ENCODE measurements around the gene ZNF792.
"Not testable (repeated sequence)": the region's sequence is repeated elsewhere in the genome, so short reads cannot be mapped to it uniquely, and the experiment has no call there.

Gene ZNF792

DNA sequence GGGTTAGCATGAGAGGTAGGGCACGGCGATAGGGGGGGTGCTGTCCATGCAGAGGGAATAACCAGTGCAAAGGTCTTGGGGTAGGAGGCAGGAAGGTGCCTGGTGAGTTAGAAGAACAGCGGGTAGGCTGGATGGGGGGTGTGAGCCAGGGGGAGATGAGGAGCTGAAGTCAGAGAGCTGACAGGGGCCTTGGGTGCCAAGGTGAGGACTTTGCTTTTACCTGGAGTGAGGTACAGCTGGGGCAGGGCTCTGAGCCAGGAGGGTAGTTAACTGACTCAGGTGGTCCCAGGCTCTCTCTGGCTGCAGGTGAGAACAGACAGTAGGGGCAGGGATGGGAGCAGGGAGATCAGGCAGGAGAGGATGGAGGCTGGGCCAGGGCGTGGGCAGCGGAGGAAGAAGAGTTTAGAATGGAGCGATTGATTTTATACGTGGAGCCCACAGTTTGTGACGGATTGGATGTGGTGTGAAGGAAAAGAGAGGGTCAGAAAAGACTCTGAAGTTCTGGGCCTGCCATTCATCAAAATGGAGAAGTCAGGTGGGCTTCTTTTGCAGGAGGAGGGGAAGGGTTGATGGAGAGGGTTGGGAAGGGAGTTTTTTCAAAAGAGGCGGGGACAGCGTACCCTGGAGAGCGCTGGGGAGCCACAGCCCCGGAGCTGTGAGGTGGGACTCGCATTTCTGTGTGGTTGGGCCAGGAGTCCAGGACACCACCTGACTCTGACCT, 34.9 kb upstream of the ZNF792 start:
- no peak for DNase-seq

DNA sequence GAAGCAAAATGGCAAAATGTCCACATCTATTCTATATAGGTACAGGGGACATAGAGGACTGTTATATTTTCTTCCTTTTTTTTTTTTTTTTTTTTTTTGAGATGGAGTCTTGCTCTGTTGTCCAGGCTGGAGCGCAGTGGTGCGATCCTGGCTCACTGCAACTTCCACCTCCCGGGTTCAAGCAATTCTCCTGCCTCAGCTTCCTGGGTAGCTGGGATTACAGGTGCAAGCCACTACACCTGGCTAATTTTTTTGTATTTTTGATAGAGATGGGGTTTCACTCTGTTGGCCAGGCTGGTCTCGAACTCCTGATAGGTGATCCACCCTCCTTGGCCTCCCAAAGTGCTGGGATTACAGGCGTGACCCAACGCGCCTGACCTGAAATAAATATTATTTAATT, 34.2 kb upstream of the ZNF792 start:
- not testable (repeated sequence) for DNase-seq

DNA sequence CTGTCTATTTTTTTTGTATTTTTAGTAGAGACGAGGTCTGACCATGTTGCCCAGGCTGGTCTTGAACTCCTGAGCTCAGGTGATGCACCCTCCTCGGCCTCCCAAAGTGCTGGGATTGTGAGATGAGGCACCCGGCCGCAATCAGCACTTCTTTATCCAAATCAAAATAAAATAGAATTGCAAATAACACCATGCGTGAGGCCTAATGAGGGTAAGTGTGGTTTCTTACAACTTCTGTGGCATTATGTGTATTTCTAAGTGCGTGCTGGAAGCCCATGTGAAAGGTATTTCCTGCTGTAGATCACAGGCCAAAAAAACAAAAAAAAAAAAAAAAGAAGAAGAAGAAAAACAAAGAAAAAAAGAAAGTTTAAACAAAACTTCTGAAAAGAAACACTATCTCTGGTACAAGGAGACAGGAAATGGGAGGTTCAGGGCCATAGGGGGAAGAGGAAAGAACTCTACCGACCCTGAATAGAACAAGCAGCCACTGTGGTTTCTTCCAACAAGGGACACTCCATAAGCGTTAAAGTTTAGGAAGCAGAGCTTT, 33.1 kb upstream of the ZNF792 start:
- no peak for DNase-seq

DNA sequence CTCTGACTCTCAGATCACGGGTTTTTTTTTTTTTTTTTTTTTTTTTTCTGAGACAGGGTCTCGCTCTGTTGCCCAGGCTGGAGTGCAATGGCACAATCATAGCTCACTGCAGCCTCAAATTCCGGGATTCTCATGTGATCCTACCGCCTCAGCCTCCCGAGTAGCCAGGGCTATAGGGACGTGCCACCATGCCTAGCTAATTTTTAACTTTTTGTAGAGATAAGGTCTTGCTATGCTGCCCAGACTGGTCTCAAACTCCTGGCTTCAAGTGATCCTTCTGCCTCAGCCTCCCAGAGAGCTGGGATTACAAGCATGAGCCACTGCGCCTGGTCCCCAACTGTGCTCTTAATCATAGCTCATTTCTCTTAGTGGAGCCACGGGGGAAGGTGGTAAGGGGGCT, 31.5 kb upstream of the ZNF792 start:
- DNase-seq = no peak

DNA sequence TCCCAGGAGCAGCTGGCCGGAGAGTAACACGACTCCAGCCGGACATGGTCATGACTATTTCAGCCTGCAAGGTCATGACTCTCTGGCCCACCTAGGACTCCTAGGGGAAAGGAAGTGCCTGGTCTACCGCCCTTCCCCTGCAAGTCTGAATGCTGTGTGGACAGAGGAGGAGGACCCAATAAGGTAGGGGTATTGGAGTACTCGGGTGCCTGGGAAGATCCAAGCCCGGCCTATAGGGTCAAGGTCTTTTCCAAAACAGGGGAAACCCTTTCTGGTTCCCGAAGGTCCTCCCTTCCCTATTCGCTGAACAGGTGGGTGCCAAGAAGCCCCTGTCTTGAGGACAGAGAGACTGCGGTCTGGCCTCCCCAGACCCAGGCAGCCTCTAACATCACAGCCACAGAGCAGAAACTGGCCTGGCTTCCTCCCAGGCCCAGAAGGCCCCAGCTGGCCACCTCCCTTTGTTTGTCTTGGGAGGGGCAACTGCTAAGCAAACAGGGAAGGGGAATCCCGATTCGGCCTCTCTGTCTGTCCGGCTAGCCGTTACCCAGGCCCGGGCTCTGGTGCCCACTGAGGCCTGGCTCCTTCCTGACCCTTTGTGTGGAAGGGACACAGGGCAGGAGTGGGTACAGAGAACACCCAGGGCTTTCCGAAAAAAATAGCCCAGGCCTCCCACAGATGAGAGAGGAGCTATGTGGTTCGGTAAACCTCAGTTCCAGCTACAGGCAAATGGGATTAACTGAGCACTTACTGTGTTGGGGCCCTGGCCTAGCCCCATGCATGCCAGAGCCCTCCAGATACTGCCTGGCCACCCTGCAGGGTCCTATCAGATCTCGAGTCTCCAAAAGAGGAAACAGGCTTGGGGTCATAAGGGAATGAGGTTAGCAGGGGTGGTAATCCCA, 30.9 kb upstream of the ZNF792 start:
- DNase-seq = no peak

DNA sequence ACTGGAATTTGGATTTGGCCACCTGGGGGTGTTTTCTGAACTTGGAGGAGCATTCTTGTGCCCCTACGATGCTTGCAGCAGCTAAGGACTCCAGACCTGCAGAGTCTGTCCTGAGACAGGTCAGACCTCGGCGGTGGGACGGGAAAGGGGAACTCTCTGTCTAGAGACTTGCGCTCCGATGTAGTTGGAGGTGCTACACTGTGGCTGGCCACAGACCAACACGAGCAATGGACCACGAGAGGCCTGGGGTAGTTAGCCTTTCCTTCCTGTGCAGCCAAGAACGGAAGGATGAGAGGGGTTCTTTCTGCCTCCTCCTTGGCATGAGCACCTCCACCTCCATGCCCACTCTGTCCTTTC, 30.2 kb upstream of the ZNF792 start:
- DNase-seq = no peak

DNA sequence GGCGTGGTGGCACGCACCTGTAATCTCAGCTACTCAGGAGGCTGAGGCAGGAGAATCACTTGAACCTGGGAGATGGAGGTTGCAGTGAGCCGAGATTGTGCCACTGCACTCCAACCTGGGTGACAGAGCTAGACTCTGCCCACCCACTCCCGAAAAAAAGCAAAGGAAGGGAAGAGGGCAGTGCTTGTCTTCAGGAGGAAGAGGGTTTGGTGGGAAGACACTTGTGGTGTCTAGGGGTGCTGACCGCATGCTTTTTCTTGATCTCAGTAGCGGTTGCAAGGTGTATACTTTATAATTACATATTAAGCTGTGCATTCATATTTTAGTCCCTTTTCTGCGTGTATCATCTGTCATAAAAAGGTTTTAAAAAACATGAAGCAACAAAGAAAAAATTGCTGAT, 28.6 kb upstream of the ZNF792 start:
- DNase-seq = not testable (repeated sequence)

DNA sequence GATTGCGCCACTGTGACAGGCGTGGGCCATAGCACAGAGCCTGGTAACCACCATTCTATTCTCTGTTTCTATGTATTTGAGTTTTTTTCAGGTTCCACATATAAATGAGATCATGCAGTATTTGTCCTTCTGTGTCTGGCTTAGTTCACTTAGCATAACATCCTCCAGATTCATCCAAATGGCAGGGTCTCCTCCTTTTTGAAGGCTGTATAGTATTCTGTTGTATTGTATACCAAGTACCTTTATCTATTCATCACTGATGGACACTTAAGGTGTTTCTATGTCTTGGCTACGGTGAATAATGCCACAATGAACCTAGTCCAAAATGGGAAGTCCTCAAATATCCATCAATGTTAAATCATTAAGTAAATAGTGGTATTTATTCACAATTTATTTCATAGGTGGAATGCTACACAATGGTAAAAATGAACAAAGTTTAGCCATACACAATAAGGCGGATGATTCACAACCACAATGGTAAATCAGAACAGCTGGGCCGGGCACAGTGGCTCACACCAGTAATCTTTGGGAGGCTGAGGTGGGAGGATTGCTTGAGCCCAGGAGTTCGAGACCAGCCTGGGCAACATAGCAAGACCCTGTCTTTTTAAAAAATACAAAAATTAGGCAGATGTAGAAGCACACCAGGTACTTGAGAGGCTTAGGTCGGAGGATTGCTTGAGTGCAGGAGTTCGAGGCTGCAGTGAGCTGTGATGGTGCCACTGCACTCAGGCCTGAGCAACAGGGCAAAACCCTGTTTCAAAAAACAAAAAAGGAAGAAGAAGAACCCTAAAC, 27.7 kb upstream of the ZNF792 start:
- no peak for DNase-seq

DNA sequence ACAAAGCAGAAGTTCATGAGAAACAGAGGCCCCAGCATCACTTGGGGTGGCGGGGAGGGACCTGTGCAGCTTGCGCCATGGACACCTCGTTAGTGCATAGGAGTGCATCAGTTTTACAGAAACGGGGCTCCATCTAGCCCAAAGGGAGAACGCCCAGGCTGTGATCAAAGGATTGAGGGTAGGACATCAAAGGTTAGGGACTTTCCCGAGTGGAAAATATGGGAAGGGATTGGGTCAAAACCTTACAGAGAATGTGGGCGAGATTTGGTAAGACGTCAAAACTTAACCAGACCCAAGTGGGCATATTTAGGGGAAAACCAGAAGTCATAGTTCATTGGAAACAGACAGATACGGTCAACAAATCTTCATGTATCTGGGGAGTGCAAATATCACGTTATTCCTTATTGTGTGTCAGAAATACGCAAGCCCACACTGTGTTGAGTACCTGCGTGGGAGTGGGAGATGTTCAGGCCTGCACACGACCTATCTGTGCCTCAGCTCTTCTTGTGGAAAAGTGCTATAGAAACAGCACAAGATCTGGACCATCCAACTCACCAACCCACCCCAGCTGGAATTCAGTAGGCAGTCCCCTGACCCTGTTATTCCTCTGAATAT, 26.7 kb upstream of the ZNF792 start:
- DNase-seq = no peak

DNA sequence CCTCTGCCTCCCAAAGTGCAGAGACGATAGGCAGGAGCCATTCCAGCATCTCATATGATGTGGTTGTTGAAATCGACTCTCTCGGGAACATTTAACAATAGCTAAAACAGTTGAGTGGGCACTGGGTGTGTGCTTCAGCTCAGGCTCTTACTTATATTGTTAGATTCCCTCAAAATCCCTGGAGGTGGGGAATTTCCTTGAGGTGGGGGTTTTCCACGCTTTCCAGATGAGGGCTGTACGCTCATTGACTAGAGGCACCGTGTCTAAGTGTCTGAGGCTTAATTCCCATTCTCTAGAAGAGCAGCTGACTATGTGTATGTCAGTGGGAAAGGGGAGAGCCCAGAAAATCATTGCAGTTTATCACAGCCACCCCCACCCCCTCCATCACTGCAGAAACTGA, 25.3 kb upstream of the ZNF792 start:
- no peak for DNase-seq

DNA sequence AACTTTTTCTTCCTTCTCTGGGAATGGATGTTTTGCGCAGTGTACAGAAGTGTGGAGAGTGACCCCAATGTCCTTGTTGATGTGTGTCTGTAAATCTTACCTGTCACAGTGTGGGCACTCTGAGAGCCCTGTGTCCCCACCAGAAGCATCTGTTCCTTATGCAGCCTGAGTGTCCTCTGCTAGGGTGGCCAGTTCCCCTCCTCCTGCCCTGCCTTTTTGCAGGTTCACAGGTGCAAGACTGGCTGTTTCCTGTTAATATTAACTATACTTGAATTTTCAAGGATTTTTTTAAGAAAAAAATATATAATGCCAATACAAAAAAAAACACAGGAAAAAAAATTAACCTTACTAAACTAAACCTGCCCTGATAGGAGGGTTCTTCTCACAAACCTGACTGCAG, 24.1 kb upstream of the ZNF792 start:
- no peak for DNase-seq

DNA sequence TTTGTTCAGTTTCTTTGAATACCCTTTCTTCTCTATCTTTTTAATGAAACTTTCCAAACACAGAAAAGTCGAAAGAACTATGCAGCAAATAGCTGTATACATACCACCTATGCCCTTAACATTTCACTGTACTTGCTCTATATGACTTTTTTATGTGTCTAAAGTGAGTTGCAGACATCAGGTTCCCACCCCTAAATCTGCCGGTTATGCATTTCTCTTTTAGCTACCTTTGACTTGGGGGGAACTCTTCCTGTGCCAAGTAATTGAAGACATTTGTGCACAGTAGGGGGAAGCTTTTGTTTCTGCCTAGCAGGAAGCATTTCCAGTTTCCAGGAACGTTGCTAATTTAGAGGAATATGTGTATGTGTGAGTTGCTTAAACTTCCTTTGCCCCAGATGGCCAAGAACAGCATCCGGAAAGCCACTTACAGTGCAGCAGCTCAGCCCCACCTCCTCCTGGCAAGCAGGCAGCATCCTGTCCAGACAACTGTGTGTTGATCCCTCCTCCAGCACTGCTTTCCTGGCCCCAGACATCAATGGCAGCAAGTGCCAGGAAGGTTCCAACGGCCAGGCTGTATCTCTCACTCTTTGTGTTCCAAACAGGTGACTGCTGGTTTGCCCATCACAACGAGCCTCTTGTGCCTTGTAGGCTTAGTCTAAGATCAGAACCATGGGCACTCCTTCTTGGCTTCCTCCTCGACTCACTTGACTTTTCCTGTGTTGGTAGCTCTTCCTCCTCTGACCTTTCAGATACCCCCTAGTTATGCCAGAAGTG, 21.4 kb upstream of the ZNF792 start:
- DNase-seq = no peak

DNA sequence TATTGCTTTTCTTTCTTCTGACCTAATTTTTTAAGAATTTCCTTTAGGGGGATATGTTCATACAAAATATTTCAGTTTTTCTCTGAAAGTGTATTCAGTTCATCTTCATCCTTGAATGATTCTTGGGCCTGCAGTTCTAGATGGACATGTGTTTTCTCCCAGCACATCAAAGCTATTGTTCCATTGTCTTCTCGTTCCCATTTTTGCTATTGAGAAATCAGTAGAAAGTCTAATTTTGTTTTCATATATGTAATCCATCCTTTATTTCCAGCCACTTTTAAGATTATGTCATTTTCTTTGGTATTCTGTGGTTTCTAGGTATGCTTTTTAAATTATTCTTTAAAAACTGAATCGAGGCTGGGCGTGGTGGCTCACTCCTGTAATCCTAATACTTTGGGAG, 20.3 kb upstream of the ZNF792 start:
- DNase-seq = no peak

DNA sequence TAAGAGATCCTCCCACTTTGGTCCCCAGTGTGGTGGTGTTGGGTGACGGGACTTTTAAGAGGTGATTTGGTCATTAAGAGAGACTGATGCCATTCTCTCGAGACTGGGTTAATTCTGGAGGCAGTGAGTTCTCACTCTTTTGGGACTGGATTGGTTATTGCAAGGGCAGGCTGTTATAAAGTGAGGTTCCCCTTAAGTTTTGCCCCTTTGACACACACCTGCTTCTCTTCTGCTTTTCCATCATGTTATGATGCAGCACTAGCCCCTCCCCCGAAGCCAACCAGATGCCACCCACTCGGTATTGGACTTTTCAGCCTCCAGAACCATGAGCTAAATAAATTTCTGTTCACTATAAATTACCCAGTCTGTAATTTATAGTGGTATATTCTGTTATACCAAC, 19.8 kb upstream of the ZNF792 start:
- no peak for DNase-seq

DNA sequence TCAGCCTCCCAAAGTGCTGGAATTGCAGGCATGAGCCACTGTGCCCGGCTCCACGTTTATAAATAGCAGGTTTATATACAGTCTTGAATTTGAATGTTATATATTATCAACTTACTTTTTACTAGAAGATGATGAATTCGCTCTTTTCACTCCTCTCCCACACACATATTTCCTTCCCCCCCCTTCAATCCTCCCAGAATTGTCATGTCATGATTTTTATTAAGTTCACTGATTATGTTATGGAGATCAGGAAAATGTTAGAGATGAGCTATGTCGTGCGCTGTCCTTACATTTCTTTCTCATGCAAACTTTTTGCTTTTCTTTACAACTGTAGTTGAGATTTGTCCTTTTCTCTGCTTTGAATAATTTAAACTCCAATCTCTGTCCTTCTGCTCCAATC, 18.2 kb upstream of the ZNF792 start:
- no peak for DNase-seq

DNA sequence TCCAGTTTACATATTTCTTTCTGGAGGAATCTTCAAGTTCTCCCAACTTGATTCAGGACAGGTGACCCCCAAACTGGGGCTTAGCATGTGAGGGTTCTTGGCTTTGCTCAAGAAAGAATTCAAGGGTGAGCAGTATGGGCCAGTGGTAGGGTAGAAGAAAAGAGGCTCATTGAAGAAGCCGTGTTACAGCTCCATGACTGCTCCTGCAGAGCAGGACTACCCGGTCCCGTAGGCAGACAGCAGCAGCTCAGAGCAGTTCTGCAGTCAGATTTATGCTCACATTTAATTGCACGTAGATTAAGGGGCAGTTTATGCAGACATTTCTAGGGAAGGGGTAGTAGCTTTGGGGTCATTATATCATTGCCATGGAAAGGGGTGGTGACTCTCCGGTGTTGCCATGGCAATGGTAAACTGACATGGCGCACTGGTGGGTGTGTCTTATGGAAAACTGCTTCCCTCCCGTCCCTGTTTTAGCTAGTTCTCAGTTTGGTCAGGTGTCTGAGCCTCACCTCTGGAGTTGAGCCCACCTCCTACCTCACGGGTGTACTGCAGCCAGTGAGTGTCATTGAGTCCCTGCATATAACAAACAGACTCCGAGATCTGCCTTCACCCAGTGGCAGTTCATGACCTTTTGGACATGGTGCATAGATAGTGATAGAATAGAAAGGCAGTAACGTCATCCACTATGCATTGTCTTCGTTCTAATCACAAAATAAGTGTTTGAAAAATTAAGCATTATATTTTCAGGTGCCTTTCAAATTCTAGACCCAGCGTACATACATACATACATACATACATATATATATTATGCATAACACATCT, 16.0 kb upstream of the ZNF792 start:
- DNase-seq = no peak

DNA sequence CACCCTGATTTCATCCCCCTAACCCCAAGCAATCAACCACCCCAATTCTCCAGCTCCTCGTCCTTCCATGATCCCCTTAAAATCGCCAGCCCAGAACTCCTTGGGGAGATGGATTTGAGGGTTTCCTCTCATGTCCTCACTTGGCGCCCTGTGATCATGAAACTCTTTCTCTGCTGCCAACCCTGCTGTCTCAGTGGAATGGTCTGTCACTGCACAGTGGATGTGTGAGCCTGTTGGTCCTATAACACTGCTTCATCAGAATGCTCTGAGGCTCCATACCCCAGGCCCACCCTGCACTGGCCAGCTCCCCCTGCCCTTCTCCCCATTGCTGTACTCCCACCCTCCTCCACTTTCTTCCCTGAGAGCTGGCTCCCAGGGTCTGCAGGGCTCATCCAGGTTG, 12.6 kb upstream of the ZNF792 start:
- DNase-seq = no peak

DNA sequence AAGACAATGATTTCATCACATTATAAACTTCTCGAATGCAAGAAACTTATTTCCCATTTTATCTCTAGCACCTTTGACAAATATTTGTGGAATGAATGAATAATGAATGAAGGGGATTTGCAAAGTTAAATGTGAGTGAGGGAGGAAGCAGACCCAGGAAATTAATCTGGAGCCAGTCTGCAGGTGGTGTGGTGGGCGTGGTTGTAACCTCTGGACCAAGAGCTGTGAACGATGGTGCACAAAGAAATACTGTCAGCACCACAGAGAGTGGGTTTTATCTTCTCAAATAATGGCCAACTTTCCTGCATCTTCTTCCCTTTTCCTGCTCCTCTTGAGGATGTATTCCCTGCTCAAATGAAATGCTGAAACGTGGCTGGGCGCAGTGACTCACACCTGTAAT, 11.0 kb upstream of the ZNF792 start:
- no peak for DNase-seq

DNA sequence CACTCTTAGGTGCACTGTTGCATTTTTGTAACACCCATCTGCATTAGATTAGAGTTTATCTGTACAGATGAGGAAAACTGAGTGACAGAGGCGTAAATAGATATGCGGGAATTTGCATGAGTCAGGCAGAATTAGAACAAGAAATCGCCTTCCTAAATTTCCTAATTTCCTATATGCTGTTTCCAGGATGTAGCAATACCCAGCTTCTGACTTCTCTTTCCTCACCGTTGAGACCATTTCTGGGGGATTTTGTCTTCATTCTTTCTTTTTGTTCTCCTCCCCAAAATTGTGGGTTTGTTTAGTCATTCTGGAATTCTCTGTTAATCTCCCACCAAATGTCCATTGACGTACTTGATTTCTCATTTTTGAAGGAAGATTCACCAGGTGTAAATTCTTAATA, 10.6 kb upstream of the ZNF792 start:
- DNase-seq = no peak

DNA sequence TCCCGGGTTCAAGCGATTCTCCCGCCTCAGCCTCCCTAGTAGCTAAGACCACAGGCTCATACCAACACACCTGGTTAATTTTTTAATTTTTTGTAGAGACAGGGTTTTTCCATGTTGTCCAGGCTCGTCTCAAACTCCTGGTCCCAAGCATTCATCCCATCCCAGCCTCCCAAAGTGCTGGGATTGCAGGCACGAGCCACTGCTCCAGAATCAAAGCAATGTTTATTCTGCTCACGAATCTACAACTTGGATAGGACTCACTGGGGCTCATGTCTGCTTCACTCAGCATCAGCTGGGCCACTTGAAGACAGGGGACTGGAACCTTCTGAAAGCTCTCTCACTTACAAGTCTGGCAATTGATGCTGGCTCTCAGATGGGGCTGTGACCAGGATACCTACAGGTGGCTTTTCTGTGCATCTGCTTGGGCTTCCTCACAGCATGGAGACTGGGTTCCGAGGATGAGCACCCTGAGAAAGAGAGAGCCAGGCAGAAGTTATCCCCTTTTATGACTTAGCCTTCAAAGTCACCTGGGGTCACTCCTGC, 8.2 kb upstream of the ZNF792 start:
- no peak for DNase-seq

Measured in activated CD4-positive, alpha-beta T cell treated with anti-CD3 and anti-CD28 coated beads, Interleukin-2, amount 50 U/mL, for 1 hour (primary cell).